SU-DHL-6 (cell line): Measurements from ENCODE around the gene SYT2.

ENCODE experiments used
- EZH2phosphoT487 ChIP-seq: fragments of 200-600 bp; sonication (generic), shearing (Covaris generic); conservative IDR thresholded peaks from 2 replicates; pipeline ENCODE4 v1.6.1; 2018; ENCODE audit warnings: mild to moderate bottlenecking, antibody characterized with exemption, low read length, moderate library complexity, mixed read lengths
- TF ChIP-seq, protein P1 (sequence below): fragments of 200-600 bp; sonication (generic); IDR thresholded peaks from one replicate; pipeline ENCODE4 v1.5.1; 2017; ENCODE audit warnings: antibody characterized with exemption, mild to moderate bottlenecking, low read length, moderate library complexity; ENCODE audit not compliant: insufficient read depth, poor library complexity, severe bottlenecking

- TF ChIP-seq, protein P1, sequence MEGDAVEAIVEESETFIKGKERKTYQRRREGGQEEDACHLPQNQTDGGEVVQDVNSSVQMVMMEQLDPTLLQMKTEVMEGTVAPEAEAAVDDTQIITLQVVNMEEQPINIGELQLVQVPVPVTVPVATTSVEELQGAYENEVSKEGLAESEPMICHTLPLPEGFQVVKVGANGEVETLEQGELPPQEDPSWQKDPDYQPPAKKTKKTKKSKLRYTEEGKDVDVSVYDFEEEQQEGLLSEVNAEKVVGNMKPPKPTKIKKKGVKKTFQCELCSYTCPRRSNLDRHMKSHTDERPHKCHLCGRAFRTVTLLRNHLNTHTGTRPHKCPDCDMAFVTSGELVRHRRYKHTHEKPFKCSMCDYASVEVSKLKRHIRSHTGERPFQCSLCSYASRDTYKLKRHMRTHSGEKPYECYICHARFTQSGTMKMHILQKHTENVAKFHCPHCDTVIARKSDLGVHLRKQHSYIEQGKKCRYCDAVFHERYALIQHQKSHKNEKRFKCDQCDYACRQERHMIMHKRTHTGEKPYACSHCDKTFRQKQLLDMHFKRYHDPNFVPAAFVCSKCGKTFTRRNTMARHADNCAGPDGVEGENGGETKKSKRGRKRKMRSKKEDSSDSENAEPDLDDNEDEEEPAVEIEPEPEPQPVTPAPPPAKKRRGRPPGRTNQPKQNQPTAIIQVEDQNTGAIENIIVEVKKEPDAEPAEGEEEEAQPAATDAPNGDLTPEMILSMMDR: no peak
- no peak for TF ChIP-seq EZH2phosphoT487
These were observed 87.2 kb downstream of the SYT2 start for GRCh38 chr1:202623075-202623474.
